ENCODE results near the gene JPH2.
A peak's percentile ranks its signal among the peaks of the same experiment; 100 is the strongest.

Gene JPH2

GRCh38 chr20:44120676-44121425, 66.1 kb downstream of the JPH2 start:
- DNase-seq: no peak

GRCh38 chr20:44118185-44119033, 68.6 kb downstream of the JPH2 start:
- DNase-seq: no peak

- DNase-seq: no peak
Measured at GRCh38 chr20:44117296-44118184, 69.4 kb downstream of the JPH2 start.

GRCh38 chr20:44115762-44116644, 71.0 kb downstream of the JPH2 start:
- DNase-seq: no peak

- no peak for DNase-seq
Measured at GRCh38 chr20:44115181-44115580, 71.8 kb downstream of the JPH2 start.

GRCh38 chr20:44113618-44114376, 73.2 kb downstream of the JPH2 start:
- no peak for DNase-seq

- no peak for DNase-seq
Measured at GRCh38 chr20:44112889-44113617, 73.9 kb downstream of the JPH2 start.

GRCh38 chr20:44112456-44112855, 74.5 kb downstream of the JPH2 start:
- no peak for DNase-seq

GRCh38 chr20:44111712-44112335, 75.2 kb downstream of the JPH2 start:
- DNase-seq: peak in 1 of 2 experiments; percentile 5

- DNase-seq: no peak
Measured at GRCh38 chr20:44110816-44111568, 76.0 kb downstream of the JPH2 start.

GRCh38 chr20:44109951-44110361, 77.0 kb downstream of the JPH2 start:
- DNase-seq: no peak

GRCh38 chr20:44106615-44107014, 80.4 kb downstream of the JPH2 start:
- DNase-seq: no peak

- DNase-seq: no peak
Measured at GRCh38 chr20:44104798-44105517, 82.0 kb downstream of the JPH2 start.

GRCh38 chr20:44102582-44102981, 84.4 kb downstream of the JPH2 start:
- DNase-seq: no peak

- DNase-seq: no peak
Measured at GRCh38 chr20:44099832-44100231, 87.2 kb downstream of the JPH2 start.

GRCh38 chr20:44098657-44099056, 88.3 kb downstream of the JPH2 start:
- DNase-seq: no peak

- no peak for DNase-seq
Measured at GRCh38 chr20:44098256-44098630, 88.7 kb downstream of the JPH2 start.

- no peak for DNase-seq
Measured at GRCh38 chr20:44097521-44098255, 89.3 kb downstream of the JPH2 start.

Data from NCI-H446 (cell line).